H7 (cell line): Measurements from ENCODE around the gene EXOC3L4. TPM values are rescaled to one million over a fixed set of nuclear protein-coding genes. Genes with fewer than 3 reads are reported as not detected.
A peak's percentile ranks its signal among the peaks of the same experiment; 100 is the strongest.

Source experiments
- DNase-seq: peaks from one replicate; pipeline ENCODE4 v3.0.0; 2012
- H3K27me3 ChIP-seq: 2 replicates; pipeline ENCODE4 v1.6.0; 2011; ENCODE audit warnings: mild to moderate bottlenecking, low read length; ENCODE audit not compliant: control insufficient read depth, insufficient read depth
- H3K36me3 ChIP-seq: replicated peaks from 2 replicates; pipeline ENCODE4 v1.5.1; 2011; ENCODE audit warnings: low read length; ENCODE audit not compliant: control insufficient read depth, insufficient read depth
- H3K4me3 ChIP-seq: 2 replicates; pipeline ENCODE4 v1.5.1; 2011; ENCODE audit warnings: low read depth, mild to moderate bottlenecking, control low read depth, low read length, moderate library complexity; ENCODE audit not compliant: insufficient read depth
- total RNA-seq: library from RNA; depleted of rRNA; stranded (reverse); fragments of >200 nt; shearing (Covaris generic); gene quantifications from 2 replicates; pipeline ENCODE4 v1.2.3, GENCODE V29; 2014

Gene EXOC3L4
- total RNA-seq, 1 experiment from 2014 or later, result 0.21 TPM

DNA sequence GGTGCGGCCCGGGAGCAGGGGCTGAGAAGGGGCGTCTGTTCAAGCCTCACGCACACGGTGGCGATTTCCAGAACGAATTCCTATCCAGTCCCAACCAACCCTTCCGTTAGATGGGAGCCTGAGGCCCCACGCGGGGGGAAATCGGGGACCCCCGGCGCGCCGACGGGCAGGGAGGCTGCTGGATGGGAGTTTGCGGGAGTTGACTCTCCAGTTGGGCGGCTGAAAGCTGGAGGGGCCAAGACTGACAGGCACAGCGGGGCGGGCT, 9.8 kb downstream of the EXOC3L4 start:
- peak; percentile 89 for DNase-seq
- H3K4me3 ChIP-seq, result no peak overlapping the region
- H3K36me3 ChIP-seq, result no peaks in the 10 kb centered on the region
- H3K27me3 ChIP-seq, result peaks cover 12% of the 10 kb centered on the region

DNA sequence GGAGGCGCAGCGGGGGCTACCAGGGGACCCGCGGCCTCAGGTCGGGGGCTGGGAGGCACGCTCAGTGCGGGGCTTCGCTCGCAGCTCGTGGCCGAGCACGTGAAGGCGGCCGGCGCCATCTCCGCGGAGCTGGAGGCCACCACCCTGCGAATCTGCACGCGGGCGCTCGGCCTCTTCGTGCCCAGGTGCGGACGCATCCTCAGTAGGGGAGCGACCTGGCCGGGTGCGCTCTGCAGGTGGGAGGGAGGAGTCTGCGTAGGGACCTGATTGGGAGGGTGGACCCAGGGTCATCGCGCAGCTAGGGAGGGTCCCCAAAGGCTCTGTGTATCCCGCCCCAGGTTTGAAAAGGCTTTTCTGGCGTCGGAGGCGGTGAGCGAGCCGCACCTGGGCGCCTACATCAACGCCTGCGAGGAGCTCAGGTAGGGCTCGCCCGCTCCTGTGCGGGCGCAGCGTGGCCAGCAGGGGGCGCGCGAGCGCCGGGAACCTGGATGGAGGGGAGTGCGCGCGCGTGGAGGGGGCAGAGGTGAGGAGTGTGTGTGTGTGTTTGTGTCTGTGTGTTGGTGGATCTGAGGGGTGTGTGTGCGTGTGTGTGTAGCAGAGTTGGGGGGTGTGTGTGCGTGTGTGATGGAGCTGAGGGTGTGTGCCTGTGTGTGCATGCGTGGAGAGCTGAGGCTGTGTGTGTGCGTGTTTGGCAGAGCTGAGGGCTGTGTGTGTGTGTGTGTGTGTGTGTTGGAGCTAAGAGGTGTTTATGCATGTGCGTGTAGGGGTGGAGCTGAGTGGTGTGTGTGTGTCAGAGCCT, 10.3 kb downstream of the EXOC3L4 start:
- DNase-seq, result peak; percentile 98
- Histone ChIP-seq H3K4me3 (no peak overlapping the region), H3K36me3 (no peaks in the 10 kb centered on the region), H3K27me3 (peaks cover 12% of the 10 kb centered on the region)

DNA sequence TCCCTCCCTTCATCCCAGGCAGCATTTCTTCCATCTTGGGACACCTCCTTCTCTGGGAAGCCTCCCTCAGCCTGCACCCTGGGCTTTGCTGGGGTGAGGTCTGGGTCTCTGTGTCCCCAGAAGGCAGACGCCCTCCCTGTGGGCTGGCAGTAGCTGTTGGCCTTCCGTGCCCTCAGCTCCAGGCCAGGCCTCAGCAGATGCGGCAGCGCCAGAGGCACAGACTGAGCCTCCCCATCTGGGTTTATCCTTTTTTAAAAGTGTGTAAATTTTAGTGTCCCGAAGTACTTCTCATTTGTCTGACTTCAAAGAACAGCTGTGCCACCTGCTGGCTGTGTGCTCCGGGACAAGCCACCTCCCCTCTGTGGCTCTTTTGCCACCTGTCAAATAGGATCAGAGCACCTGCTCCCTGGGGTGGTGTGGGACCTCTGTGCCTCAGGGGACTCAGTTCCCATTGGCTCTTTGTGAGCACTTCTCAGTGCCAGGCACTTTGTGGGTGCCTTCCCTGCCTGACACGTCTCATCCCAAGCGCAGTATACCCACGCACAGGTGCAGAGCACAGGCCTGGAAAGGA, 11.1 kb downstream of the EXOC3L4 start:
- H3K36me3 ChIP-seq, result no peaks in the 10 kb centered on the region
- DNase-seq, result no peak
- peaks cover 13% of the 10 kb centered on the region for H3K27me3 ChIP-seq
- H3K4me3 ChIP-seq, result no peak overlapping the region

DNA sequence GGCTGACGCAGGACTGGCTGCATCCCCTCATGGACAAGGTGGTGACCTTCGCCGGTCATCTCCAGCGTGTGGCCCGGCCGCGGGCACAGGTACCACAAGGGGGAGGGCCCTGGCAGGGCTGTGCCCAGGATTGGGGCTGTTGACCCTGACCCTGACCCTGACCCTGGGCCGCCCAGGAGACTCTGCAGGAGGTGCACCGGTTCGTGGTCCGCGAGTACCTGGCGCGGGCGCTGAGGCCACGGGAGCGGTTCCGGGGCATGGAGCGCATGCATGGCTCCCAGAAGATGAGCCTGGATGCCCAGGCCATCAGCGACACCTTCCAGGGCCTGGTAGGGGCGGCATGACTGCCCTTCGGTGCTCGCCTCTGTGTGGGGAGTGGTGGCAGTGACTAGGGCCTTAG, 12.9 kb downstream of the EXOC3L4 start:
- Histone ChIP-seq H3K4me3 (no peak overlapping the region), H3K36me3 (no peaks in the 10 kb centered on the region), H3K27me3 (peaks cover 14% of the 10 kb centered on the region)
- no peak for DNase-seq

DNA sequence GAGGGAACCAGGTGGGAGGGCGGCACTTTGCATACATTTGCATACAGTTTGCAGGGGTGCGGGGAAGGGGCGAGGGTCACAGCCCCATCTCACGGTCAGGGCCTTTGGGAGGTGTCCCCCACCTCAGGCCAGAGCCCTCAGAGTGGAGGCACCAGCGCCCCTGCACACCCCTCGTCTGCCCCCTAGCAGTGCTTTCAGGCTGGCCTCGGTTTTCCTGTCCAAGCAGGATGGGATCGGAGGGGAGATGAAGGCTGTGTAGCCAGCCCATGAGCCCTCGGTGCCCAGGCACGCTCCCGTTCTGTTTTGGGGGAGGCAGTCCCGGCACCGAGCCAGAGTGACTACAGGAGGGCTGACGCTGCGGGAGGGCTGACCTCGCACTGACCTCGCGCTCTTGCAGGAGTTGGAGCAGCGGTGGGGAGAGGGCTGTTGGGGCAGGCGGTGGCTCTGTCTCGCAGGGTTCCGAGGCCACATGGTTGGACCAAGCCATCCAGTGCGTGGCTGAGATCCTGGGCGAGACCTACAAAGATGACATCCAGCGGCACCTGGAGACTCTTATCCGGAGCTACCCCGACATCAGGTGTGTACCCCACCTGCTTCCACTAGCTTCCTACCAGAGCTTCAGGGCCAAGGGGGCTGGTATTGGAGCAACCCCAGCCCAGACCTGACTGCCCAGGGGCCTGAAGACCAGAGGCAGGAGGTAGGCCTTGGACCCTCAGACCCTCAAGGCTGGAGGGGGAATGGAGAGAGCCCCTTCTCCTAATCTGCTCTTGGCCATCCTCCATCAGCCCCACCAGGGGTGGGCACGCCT, 13.6 kb downstream of the EXOC3L4 start:
- no peaks in the 10 kb centered on the region for H3K36me3 ChIP-seq
- peaks cover 14% of the 10 kb centered on the region for H3K27me3 ChIP-seq
- H3K4me3 ChIP-seq, result no peak overlapping the region
- DNase-seq, result no peak

DNA sequence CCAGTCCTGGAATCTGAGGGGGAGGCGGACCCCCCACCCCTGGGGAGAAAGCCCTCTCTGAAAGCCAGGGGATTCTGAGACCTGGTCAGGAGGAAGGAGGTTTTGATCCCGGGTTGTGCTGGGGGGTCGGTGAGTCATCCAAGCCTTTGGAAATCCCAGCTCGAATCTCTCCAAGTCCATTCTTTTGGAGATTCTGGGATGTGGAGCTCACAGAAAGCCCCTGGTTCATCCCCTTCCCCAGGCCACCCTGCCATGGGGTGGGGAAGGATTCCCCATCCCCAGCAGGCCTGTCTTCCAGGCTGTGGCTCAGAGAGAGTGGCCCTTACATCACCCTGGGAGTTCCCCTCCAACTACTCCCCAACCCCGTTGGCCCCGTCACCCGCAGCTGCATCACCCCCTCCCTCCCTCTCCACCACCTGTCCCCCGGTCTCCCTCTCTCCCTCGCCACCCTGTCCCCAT, 14.3 kb downstream of the EXOC3L4 start:
- DNase-seq, result peak; percentile 88
- no peak overlapping the region for H3K4me3 ChIP-seq
- peaks cover 10% of the 10 kb centered on the region for H3K27me3 ChIP-seq
- H3K36me3 ChIP-seq, result no peaks in the 10 kb centered on the region

DNA sequence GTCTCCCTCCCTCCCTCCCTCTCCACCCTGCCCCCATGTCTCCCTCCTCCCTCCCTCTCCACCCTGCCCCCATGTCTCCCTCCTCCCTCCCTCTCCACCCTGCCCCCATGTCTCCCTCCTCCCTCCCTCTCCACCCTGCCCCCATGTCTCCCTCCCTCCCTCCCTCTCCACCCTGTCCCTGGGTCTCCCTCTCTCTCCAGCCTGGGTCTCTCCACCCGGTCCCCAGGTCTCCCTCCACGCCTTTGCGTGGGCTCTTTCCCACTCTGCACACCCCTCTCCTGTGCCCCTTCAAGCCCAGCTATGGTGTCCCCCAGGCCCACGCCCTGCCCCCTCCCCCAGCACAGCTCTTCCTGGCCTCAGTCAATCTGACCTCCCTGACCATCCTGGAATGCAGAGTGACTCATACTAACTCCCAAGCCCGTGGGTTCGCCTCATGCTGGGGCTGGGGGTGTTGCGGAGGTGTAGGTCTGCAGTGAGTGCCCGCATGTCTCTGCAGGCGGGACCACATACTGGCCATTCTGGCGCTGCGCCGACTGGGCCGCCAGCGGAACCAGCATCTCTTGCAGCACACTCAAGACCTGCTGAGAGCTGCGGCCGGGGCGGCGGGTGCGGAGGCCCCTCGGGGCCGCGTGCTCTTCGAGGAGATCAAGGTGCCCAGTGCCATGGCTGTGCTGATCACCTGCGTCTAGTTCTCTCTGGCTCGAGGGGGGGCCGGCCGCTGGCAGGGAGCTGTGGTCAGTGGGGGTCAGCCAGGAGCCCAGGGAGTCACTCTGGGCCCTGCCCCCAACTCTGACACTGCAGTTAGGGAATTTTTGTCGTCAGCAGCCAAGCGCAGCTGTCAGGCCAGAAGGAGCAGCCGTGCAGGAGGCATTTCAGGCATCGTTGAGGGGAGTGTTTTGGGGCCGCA, 15.3 kb downstream of the EXOC3L4 start:
- Histone ChIP-seq H3K4me3 (peak overlapping the region; percentile 23; the same call in 1 of the 2 replicates), H3K27me3 (peaks cover 2% of the 10 kb centered on the region), H3K36me3 (no peaks in the 10 kb centered on the region)
- DNase-seq, result peak; percentile 86

DNA sequence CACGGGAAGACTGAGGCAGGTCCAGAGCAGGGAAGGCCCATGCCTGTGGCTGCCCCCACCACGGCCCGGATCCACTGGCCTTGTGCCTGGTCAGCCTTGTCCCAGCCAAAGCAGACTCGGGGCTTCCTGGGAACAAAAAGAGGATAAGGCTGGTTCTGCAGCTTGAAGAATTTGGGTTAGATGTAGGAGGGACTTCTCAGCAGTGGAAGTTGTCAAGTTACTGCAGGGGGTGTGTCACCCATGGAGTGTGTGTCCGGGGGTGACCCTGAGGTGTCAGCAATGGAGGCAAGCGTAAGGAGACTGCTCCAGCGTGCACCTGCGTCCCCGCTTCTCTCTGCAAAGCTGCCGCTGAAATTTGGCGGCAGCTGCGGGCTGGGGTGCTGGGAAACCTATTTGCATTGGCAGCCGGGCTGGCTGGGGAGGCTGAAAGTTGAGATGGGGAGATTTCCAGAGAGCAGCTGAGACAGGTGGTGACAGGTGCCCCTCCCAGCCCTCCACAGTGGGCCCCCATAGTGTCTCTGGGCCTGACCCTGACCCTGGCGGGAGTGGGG, 16.2 kb downstream of the EXOC3L4 start:
- no peak overlapping the region for H3K4me3 ChIP-seq
- H3K27me3 ChIP-seq, result peaks cover 2% of the 10 kb centered on the region; the same call in 1 of the 2 replicates
- DNase-seq, result peak; percentile 79
- no peaks in the 10 kb centered on the region for H3K36me3 ChIP-seq

DNA sequence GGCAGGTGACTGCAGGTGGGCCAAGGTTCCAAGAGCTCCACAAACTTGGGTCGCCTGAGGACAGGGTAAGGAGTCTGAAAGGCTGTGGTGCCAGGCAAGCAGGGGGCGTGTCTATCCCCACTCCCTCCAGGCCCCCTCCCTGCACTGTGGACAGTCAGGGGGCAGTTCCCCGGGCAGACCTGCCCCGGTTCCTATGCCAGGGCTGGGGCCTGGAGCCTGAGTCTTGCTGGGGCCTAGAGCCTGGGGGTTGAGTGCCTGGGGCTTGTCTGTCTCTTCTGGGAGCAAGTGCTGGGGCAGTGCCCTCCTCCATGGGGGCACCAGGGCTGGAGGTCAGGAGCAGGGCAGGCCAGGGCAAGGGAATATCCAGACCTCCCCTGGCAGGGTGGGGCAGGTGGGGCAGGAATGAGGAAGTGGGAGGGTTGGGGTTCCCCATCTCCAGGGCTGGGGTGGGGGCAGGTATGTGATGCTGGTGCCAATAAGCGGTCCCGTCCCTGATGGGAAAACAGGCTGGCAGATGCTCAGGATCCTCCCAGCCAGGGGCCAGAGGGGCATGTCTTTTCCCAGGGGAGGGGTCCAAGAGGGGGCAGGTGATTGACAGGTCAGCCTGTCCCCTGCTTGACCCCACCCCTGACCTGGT, 16.8 kb downstream of the EXOC3L4 start:
- H3K27me3 ChIP-seq, result peaks cover 2% of the 10 kb centered on the region; the same call in 1 of the 2 replicates
- H3K36me3 ChIP-seq, result no peaks in the 10 kb centered on the region
- no peak for DNase-seq
- H3K4me3 ChIP-seq, result no peak overlapping the region

DNA sequence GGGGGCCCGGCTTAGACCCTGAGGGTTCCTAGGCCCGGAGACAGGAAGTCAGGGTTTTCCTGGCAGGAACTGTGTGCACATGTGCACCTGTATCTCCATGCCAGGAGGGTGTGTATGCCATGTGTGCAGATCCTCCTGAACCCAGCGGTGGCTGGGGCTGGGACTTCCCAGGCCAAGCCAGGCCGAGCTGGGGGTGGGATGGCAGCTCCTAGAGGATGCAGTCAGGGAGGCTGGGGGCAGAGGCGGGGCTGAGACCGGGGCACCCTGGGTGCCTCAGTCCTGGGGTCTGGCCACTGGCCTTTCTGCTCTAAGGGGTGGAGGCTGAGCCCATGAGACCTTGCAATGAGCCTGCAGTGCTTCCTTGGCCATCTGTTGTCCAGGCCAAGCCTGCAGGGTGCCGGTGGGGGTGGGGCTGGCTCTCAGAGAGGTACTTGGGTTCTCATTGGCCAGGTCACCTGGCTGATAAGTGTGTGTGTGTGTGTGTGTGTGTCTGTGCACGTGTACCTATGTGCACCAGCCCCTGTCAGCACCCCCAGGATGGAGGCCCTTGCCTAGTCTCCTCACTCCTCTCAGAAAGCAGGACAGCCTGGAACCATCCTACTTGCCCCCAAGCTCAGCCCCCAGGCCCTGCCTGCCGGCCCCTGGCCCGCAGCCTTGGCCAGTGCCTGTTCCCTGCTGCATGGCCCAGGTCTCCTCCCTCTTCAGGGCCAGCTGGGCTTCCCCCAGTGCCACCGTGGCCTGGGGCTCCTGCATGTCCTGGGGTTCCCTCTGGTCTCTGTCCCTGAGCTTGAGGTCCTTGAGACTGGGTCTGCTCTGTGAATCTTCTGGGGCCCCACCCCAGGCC, 18.1 kb downstream of the EXOC3L4 start:
- H3K36me3 ChIP-seq, result no peaks in the 10 kb centered on the region
- H3K27me3 ChIP-seq, result peaks cover 2% of the 10 kb centered on the region; the same call in 1 of the 2 replicates
- no peak for DNase-seq
- H3K4me3 ChIP-seq, result no peak overlapping the region

DNA sequence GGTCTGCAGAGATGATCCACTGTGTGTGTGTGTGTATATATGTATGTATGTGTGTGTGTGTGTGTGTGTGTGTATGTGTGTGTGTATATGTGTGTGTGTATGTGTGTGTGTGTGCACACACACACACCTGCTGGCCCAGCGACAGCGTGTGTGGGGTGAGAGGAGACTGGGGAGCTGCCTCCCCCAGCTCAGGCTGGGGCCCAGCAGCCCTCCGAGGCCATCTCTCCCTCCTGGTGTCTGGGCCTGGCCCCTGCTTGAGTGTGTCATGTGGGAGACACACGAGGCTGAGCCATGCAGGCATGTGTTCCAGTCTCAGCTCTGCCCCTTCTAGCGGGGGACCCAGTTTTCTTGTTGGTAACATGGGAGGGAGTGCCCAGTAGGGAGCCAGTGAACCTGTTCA, 18.8 kb downstream of the EXOC3L4 start:
- Histone ChIP-seq H3K4me3 (no peak overlapping the region), H3K36me3 (no peaks in the 10 kb centered on the region), H3K27me3 (peaks cover 2% of the 10 kb centered on the region; the same call in 1 of the 2 replicates)
- DNase-seq, result no peak

DNA sequence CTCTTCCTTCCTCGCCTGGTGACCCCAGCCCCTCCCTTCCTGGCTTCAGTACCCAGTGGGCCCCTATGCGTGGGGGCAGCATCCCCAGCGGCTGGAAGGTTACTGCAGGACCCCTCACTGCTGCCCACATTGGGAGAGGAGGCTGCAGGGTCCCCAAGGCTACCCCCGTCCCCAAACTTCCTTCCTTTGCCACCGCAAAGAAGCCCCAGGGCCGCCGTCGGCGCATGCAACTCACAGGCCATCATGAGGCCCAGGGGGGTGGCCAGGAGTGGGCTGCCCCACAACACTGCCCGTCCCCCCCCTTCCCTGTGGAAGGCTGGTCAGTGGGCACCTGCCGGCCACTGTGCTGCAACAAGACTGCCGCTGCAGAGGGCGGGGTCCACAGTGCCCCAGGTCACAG, 19.2 kb downstream of the EXOC3L4 start:
- Histone ChIP-seq H3K27me3 (peaks cover 2% of the 10 kb centered on the region; the same call in 1 of the 2 replicates), H3K36me3 (no peaks in the 10 kb centered on the region), H3K4me3 (no peak overlapping the region)
- no peak for DNase-seq
